Astrocyte (in vitro differentiated cells and primary cell): ENCODE results near the gene PRR23B. TPM values are rescaled to one million over a fixed set of nuclear protein-coding genes. Genes with fewer than 3 reads are reported as not detected.
"Not testable (repeated sequence)": the region's sequence is repeated elsewhere in the genome, so short reads cannot be mapped to it uniquely, and the experiment has no call there.

ENCODE experiments used
- DNase-seq: peaks from one replicate; pipeline ENCODE4 v3.0.0-alpha.2; 2010; ENCODE audit warnings: low read depth
- FAIRE-seq: peaks from 2 replicates; lab custom pipeline; 2011; peaks lifted over from hg19 to GRCh38; lab: Jason Lieb, UNC
- H2AFZ ChIP-seq: 2 replicates; pipeline ENCODE4 v1.6.0; 2012; ENCODE audit warnings: low read depth, low read length, inconsistent platforms
- H3K27ac ChIP-seq: 2 replicates; pipeline ENCODE4 v1.5.1; 2011; ENCODE audit warnings: low read depth, low read length, inconsistent platforms
- H3K27me3 ChIP-seq: 2 replicates; pipeline ENCODE4 v1.6.0; 2011; ENCODE audit warnings: low read length, inconsistent platforms; ENCODE audit not compliant: insufficient read depth
- H3K36me3 ChIP-seq: 2 replicates; pipeline ENCODE4 v1.5.1; 2011; ENCODE audit warnings: low read length, inconsistent platforms; ENCODE audit not compliant: insufficient read depth
- H3K4me1 ChIP-seq: 2 replicates; pipeline ENCODE4 v1.5.1; 2011; ENCODE audit warnings: low read length, inconsistent platforms; ENCODE audit not compliant: insufficient read depth
- H3K4me2 ChIP-seq: 2 replicates; pipeline ENCODE4 v1.6.0; 2012; ENCODE audit warnings: low read length, inconsistent platforms
- H3K4me3 ChIP-seq: 2 replicates; pipeline ENCODE4 v1.5.1; 2011; ENCODE audit warnings: low read depth, mild to moderate bottlenecking, low read length, inconsistent platforms; ENCODE audit not compliant: insufficient read depth
- H3K79me2 ChIP-seq: 2 replicates; pipeline ENCODE4 v1.6.0; 2012; ENCODE audit warnings: mild to moderate bottlenecking, low read length, inconsistent platforms; ENCODE audit not compliant: insufficient read depth
- H3K9ac ChIP-seq: 2 replicates; pipeline ENCODE4 v1.6.0; 2012; ENCODE audit warnings: mild to moderate bottlenecking, low read length, inconsistent platforms
- H3K9me3 ChIP-seq: 2 replicates; pipeline ENCODE4 v1.5.1; 2012; ENCODE audit warnings: low read depth, mild to moderate bottlenecking, low read length, inconsistent platforms; ENCODE audit not compliant: insufficient read depth
- H4K20me1 ChIP-seq: 2 replicates; pipeline ENCODE4 v1.6.0; 2012; ENCODE audit warnings: low read length, inconsistent platforms; ENCODE audit not compliant: insufficient read depth
- H3K27ac Mint-ChIP-seq: one replicate; pipeline ENCODE4 v1.8.0; 2021; ENCODE audit warnings: mild to moderate bottlenecking, mixed read lengths; ENCODE audit not compliant: unreplicated experiment
- H3K27me3 Mint-ChIP-seq: one replicate; pipeline ENCODE4 v1.8.0; 2021; ENCODE audit warnings: low read depth, mixed read lengths; ENCODE audit not compliant: unreplicated experiment
- H3K36me3 Mint-ChIP-seq: one replicate; pipeline ENCODE4 v1.8.0; 2021; ENCODE audit warnings: low read depth, mixed read lengths; ENCODE audit not compliant: unreplicated experiment
- H3K4me1 Mint-ChIP-seq: one replicate; pipeline ENCODE4 v1.8.0; 2021; ENCODE audit warnings: low read depth, mixed read lengths; ENCODE audit not compliant: unreplicated experiment
- H3K4me3 Mint-ChIP-seq: one replicate; pipeline ENCODE4 v1.8.0; 2021; ENCODE audit warnings: mild to moderate bottlenecking, moderate library complexity, mixed read lengths; ENCODE audit not compliant: unreplicated experiment
- H3K9me3 Mint-ChIP-seq: one replicate; pipeline ENCODE4 v1.8.0; 2021; ENCODE audit warnings: mild to moderate bottlenecking, mixed read lengths; ENCODE audit not compliant: unreplicated experiment
- CTCF ChIP-seq: IDR thresholded peaks from 2 replicates; pipeline ENCODE4 v1.5.1; 2011; ENCODE audit warnings: low read depth, mild to moderate bottlenecking, inconsistent platforms, low read length, moderate library complexity; ENCODE audit not compliant: insufficient read depth
- EZH2 ChIP-seq: IDR thresholded peaks from 2 replicates; pipeline ENCODE4 v1.6.1; 2012; ENCODE audit warnings: mild to moderate bottlenecking, low read length, inconsistent platforms; ENCODE audit not compliant: insufficient read depth
- total RNA-seq: library from RNA; stranded (reverse); gene quantifications from 2 replicates; pipeline ENCODE4 v1.2.1, GENCODE V29; 2021

The PRR23B gene
- total RNA-seq, 1 donor from 2014 or later = not detected

- H4K20me1 ChIP-seq = no peaks in the 10 kb centered on the region
- Mint-ChIP-seq H3K27me3 (peaks cover 7% of the 10 kb centered on the region), H3K4me1 (no peaks in the 10 kb centered on the region), H3K9me3 (no peaks in the 10 kb centered on the region), H3K36me3 (no peaks in the 10 kb centered on the region), H3K4me3 (no peak overlapping the region), H3K27ac (no peak overlapping the region)
- no peak overlapping the region for H3K4me2 ChIP-seq
- H3K4me3 ChIP-seq = no peak overlapping the region
- DNase-seq (no peak), FAIRE-seq (no peak)
- no peak overlapping the region for H2AFZ ChIP-seq
- no peaks in the 10 kb centered on the region for H3K9me3 ChIP-seq
- no peak overlapping the region for H3K9ac ChIP-seq
- H3K4me1 ChIP-seq = no peaks in the 10 kb centered on the region
- H3K27me3 ChIP-seq = no peaks in the 10 kb centered on the region
- no peak overlapping the region for H3K27ac ChIP-seq
- TF ChIP-seq EZH2 = no peak
- no peak for TF ChIP-seq CTCF
- no peaks in the 10 kb centered on the region for H3K79me2 ChIP-seq
- no peaks in the 10 kb centered on the region for H3K36me3 ChIP-seq
These were observed 16.8 kb upstream of the PRR23B start for GRCh38 chr3:139037478-139037877.

GRCh38 chr3:139032326-139033002, 11.7 kb upstream of the PRR23B start:
- H3K79me2 ChIP-seq = no peaks in the 10 kb centered on the region
- H3K36me3 ChIP-seq = no peaks in the 10 kb centered on the region
- no peak overlapping the region for H3K9ac ChIP-seq
- FAIRE-seq = no peak
- H3K4me3 ChIP-seq = no peak overlapping the region
- H3K9me3 Mint-ChIP-seq = peaks cover 9% of the 10 kb centered on the region
- H3K27me3 Mint-ChIP-seq = peaks cover 11% of the 10 kb centered on the region
- H3K36me3 Mint-ChIP-seq = no peaks in the 10 kb centered on the region
- H2AFZ ChIP-seq = no peak overlapping the region
- no peak for DNase-seq
- H3K27me3 ChIP-seq = no peaks in the 10 kb centered on the region
- H4K20me1 ChIP-seq = no peaks in the 10 kb centered on the region
- TF ChIP-seq EZH2 = no peak
- TF ChIP-seq CTCF = no peak
- no peaks in the 10 kb centered on the region for H3K4me1 ChIP-seq
- H3K4me3 Mint-ChIP-seq = no peak overlapping the region
- H3K27ac ChIP-seq = no peak overlapping the region
- no peaks in the 10 kb centered on the region for H3K9me3 ChIP-seq
- no peak overlapping the region for H3K4me2 ChIP-seq
- no peaks in the 10 kb centered on the region for H3K4me1 Mint-ChIP-seq
- H3K27ac Mint-ChIP-seq = no peak overlapping the region

- H3K27me3 Mint-ChIP-seq, FAIRE-seq, H2AFZ ChIP-seq, DNase-seq, H3K9me3 ChIP-seq, H3K4me1 Mint-ChIP-seq, H4K20me1 ChIP-seq, H3K79me2 ChIP-seq, H3K4me3 ChIP-seq, H3K27ac Mint-ChIP-seq, H3K27ac ChIP-seq, H3K4me2 ChIP-seq, H3K4me3 Mint-ChIP-seq, H3K9me3 Mint-ChIP-seq, H3K27me3 ChIP-seq, H3K9ac ChIP-seq, H3K36me3 ChIP-seq, H3K36me3 Mint-ChIP-seq, H3K4me1 ChIP-seq: not testable (repeated sequence)
These were observed 9.8 kb upstream of the PRR23B start for GRCh38 chr3:139030576-139030975.
